RWPE2 (cell line): Measurements from ENCODE around the gene ZNF423.
"Not testable (repeated sequence)": the region's sequence is repeated elsewhere in the genome, so short reads cannot be mapped to it uniquely, and the experiment has no call there.

Experiments
- ATAC-seq: fragments of 200-7000 bp; cut with Tn5 transposase; 3 replicates; pipeline ENCODE4 v1.9.1; 2021; ENCODE audit warnings: low read depth
- DNase-seq: peaks from one replicate; pipeline ENCODE4 v3.0.0-alpha.2; 2020; ENCODE audit warnings: low spot score
- H3K27ac ChIP-seq: fragments of 450-650 bp; 2 replicates; pipeline ENCODE4 v1.5.1; 2017; ENCODE audit warnings: mild to moderate bottlenecking; ENCODE audit not compliant: poor library complexity, severe bottlenecking
- H3K27me3 ChIP-seq: fragments of 250-450 bp; sonication (Bioruptor Pico); 2 replicates; pipeline ENCODE4 v1.5.1; 2021; ENCODE audit warnings: mild to moderate bottlenecking, moderate library complexity; ENCODE audit not compliant: insufficient read depth, poor library complexity, severe bottlenecking
- H3K36me3 ChIP-seq: fragments of 250-450 bp; sonication (Bioruptor Pico); 2 replicates; pipeline ENCODE4 v1.5.1; 2020; ENCODE audit warnings: low read depth, mild to moderate bottlenecking, moderate library complexity
- H3K4me1 ChIP-seq: fragments of 250-450 bp; sonication (Bioruptor Pico); 2 replicates; pipeline ENCODE4 v1.5.1; 2021; ENCODE audit warnings: mild to moderate bottlenecking, moderate library complexity; ENCODE audit not compliant: insufficient read depth, poor library complexity, severe bottlenecking
- H3K4me3 ChIP-seq: fragments of 250-450 bp; sonication (Bioruptor Pico); 2 replicates; pipeline ENCODE4 v1.5.1; 2021; ENCODE audit warnings: mild to moderate bottlenecking, moderate library complexity; ENCODE audit not compliant: severe bottlenecking
- H3K9me3 ChIP-seq: fragments of 250-450 bp; sonication (Bioruptor Pico); 2 replicates; pipeline ENCODE4 v1.5.1; 2021; ENCODE audit warnings: mild to moderate bottlenecking, moderate library complexity; ENCODE audit not compliant: severe bottlenecking
- CTCF ChIP-seq: fragments of 450-650 bp; IDR thresholded peaks from one replicate; pipeline ENCODE4 v1.5.1; 2017; ENCODE audit warnings: mild to moderate bottlenecking, moderate library complexity; ENCODE audit not compliant: poor library complexity, severe bottlenecking

The ZNF423 gene

DNA sequence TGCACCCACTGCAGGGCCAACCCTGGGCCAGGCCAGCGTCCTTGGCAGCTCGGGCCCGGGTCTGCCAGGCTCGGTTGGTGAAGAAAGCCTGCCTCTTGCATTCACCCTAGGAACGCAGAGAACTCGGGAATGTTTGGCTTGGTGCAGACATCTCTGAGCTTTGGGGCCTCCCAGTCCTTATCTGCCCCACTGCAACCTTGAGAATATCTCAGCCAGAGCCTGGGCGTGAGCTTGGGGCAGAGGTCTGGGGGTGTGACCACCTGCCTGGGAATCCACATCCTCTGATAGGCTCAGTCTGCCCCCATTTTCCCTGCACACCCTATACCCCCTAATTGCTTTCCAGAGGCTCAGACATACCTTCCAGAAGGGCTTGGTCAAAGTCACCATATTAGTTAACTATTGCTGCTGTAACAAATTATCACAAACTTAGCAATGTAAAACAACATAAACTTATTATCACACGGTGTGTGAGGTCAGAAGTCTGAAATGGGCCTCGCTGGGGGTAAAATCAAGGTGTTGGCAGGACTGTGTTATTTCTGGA is 30.7 kb upstream of the ZNF423 start:
- no peak overlapping the region for H3K4me3 ChIP-seq
- H3K27me3 ChIP-seq, result no peaks in the 10 kb centered on the region
- H3K9me3 ChIP-seq, result no peaks in the 10 kb centered on the region
- H3K4me1 ChIP-seq, result no peaks in the 10 kb centered on the region
- no peaks in the 10 kb centered on the region for H3K36me3 ChIP-seq
- DNase-seq, result no peak
- ATAC-seq, result no peak
- no peak for TF ChIP-seq CTCF
- no peak overlapping the region for H3K27ac ChIP-seq

DNA sequence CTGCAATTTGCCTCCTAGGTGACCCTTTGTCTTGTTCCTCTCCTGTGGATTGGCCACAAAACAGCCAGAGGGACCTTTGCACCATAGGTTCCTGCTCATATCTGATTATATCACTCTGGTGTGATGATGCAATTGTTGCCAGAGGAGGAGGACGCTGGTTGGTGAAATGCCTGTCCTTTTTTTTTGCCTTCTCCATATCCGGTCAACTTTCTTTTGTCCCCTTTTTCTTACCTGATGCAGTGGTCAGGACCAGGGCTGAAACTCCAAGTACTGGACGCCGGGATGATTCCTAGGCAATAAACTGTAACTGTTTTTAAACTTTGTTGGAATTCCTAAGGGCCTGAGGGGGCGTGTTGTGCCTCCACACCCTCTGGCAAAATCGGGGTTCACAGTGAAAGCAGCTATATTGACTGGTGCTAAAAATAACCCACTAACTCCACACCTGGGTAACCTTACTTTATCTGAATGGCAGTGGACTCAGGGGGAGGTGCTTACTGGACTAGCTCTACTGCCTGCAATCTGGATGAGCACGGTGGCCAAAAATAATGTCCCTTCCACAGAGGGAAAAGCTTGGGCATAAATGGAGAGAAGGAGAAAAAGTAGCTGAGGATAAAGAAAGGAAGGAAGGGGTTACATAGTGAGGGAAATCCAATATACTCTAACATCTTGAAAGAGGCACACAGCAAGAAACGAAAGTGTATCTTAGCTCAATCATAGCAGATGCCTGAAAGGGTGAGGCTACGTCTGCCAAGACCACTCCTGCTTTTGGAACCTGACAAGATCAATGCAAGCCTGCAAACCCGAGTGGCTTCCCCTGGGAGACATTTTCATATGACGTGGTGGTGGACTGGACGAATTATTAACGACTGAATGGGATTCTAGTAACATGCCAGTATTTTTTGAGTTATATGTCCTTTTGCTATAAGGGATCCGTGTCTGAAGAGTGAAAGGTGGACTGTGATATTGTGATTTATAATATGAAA is 28.4 kb upstream of the ZNF423 start:
- H3K4me1 ChIP-seq, result no peaks in the 10 kb centered on the region
- DNase-seq, result no peak

GRCh38 chr16:49883076-49884014 is 27.4 kb upstream of the ZNF423 start:
- Histone ChIP-seq H3K36me3 (no peaks in the 10 kb centered on the region), H3K27ac (no peak overlapping the region), H3K27me3 (peaks cover 9% of the 10 kb centered on the region), H3K9me3 (no peaks in the 10 kb centered on the region), H3K4me3 (no peak overlapping the region), H3K4me1 (no peaks in the 10 kb centered on the region)
- DNase-seq, result no peak
- ATAC-seq, result no peak
- TF ChIP-seq CTCF, result no peak

More for the DNA sequence above, 28.4 kb upstream of the ZNF423 start:
- H3K27ac ChIP-seq, result no peak overlapping the region
- ATAC-seq, result no peak
- no peaks in the 10 kb centered on the region for H3K9me3 ChIP-seq
- H3K27me3 ChIP-seq, result peaks cover 5% of the 10 kb centered on the region
- no peak overlapping the region for H3K4me3 ChIP-seq
- TF ChIP-seq CTCF, result no peak
- H3K36me3 ChIP-seq, result no peaks in the 10 kb centered on the region

DNA sequence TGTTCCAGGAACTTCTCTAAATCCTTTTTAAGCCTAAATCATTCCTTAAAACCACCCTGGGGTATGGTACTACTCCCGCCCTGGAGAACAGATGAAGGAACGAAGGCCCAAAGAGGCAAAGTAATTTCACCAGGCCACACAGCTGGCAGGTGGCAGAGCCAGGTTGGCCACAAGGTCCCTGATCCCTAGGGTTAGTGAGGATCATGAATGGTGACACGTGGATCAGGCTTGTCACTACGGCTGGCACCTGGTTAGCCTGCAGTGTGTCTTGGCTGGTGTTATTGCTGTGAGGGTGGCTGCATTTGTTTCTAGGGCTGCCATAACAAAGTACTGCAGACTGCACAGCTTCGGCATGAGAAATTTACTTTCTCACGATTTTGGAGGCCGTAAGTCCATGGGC is 26.0 kb upstream of the ZNF423 start:
- Histone ChIP-seq H3K27me3 (peaks cover 18% of the 10 kb centered on the region), H3K9me3 (no peaks in the 10 kb centered on the region), H3K36me3 (no peaks in the 10 kb centered on the region), H3K4me3 (no peak overlapping the region), H3K27ac (no peak overlapping the region), H3K4me1 (no peaks in the 10 kb centered on the region)
- no peak for DNase-seq
- ATAC-seq, result no peak
- TF ChIP-seq CTCF, result no peak

GRCh38 chr16:49878540-49878939 is 22.6 kb upstream of the ZNF423 start:
- DNase-seq, H3K9me3 ChIP-seq, H3K27ac ChIP-seq, H3K4me3 ChIP-seq, H3K4me1 ChIP-seq, H3K36me3 ChIP-seq, ATAC-seq: not testable (repeated sequence)
- peaks cover 42% of the 10 kb centered on the region for H3K27me3 ChIP-seq
